Osteocyte (in vitro differentiated cells): ENCODE data around the gene PPP1R14B. TPM values are rescaled to one million over a fixed set of nuclear protein-coding genes. Genes with fewer than 3 reads are reported as not detected.
A peak's percentile ranks its signal among the peaks of the same experiment; 100 is the strongest.

Experiments used
- DNase-seq: peaks from one replicate; pipeline ENCODE4 v3.0.0; 2021; ENCODE audit warnings: mixed read lengths; ENCODE audit not compliant: unreplicated experiment; ENCODE audit errors: extremely low spot score
- H3K27ac Mint-ChIP-seq: one replicate; pipeline ENCODE4 v1.8.0; 2021; ENCODE audit warnings: mild to moderate bottlenecking, mixed read lengths; ENCODE audit not compliant: unreplicated experiment
- H3K27me3 Mint-ChIP-seq: one replicate; pipeline ENCODE4 v1.8.0; 2021; ENCODE audit warnings: mixed read lengths; ENCODE audit not compliant: unreplicated experiment
- H3K36me3 Mint-ChIP-seq: one replicate; pipeline ENCODE4 v1.8.0; 2021; ENCODE audit warnings: mixed read lengths; ENCODE audit not compliant: unreplicated experiment
- H3K4me1 Mint-ChIP-seq: one replicate; pipeline ENCODE4 v1.8.0; 2021; ENCODE audit warnings: mixed read lengths; ENCODE audit not compliant: unreplicated experiment
- H3K4me3 Mint-ChIP-seq: one replicate; pipeline ENCODE4 v1.8.0; 2021; ENCODE audit warnings: mild to moderate bottlenecking, moderate library complexity, mixed read lengths; ENCODE audit not compliant: unreplicated experiment
- H3K9me3 Mint-ChIP-seq: one replicate; pipeline ENCODE4 v1.8.0; 2021; ENCODE audit warnings: mixed read lengths; ENCODE audit not compliant: unreplicated experiment
- CTCF ChIP-seq: fragments of 200-600 bp; sonication (generic); IDR thresholded peaks from 2 replicates; pipeline ENCODE4 v1.5.0; 2021; ENCODE audit warnings: antibody characterized with exemption, mild to moderate bottlenecking, moderate library complexity
- total RNA-seq: library from RNA; stranded (reverse); gene quantifications from 2 replicates; pipeline ENCODE4 v1.2.1, GENCODE V29; 2021

PPP1R14B gene
- total RNA-seq, 1 donor from 2014 or later: 270 TPM

GRCh38 chr11:64284962-64285884, 38.5 kb upstream of the PPP1R14B start, which contains the start of gene GPR137:
Gene GPR137, plus strand, starts transcription at chr11:64285848. Its CDS starts 677 bp downstream, at chr11:64286525.
- H3K27me3 Mint-ChIP-seq: no peaks in the 10 kb centered on the region
- H3K4me3 Mint-ChIP-seq: peak within 1 kb of the TSS; percentile 82
- peaks cover 23% of the 10 kb centered on the region for H3K4me1 Mint-ChIP-seq
- no peak for TF ChIP-seq CTCF
- H3K9me3 Mint-ChIP-seq: no peaks in the 10 kb centered on the region
- peak; percentile 95 for DNase-seq
- peaks cover 10% of the 10 kb centered on the region for H3K36me3 Mint-ChIP-seq
- peak within 1 kb of the TSS; percentile 88 for H3K27ac Mint-ChIP-seq

GRCh38 chr11:64284048-64284961, 37.6 kb upstream of the PPP1R14B start, which contains the start of gene BAD:
Gene BAD, minus strand, starts transcription at chr11:64284665. Its CDS starts 297 bp downstream, at chr11:64284368.
- Mint-ChIP-seq H3K4me3 (peak within 1 kb of the TSS; percentile 82), H3K27ac (peak within 1 kb of the TSS; percentile 88), H3K9me3 (no peaks in the 10 kb centered on the region), H3K27me3 (no peaks in the 10 kb centered on the region), H3K4me1 (peaks cover 23% of the 10 kb centered on the region), H3K36me3 (peaks cover 13% of the 10 kb centered on the region)
- TF ChIP-seq CTCF: no peak
- DNase-seq: peak; percentile 96

- Mint-ChIP-seq H3K27me3 (no peaks in the 10 kb centered on the region), H3K4me3 (peak overlapping the region; percentile 80), H3K36me3 (peaks cover 17% of the 10 kb centered on the region), H3K27ac (peak overlapping the region; percentile 40), H3K4me1 (peaks cover 23% of the 10 kb centered on the region), H3K9me3 (no peaks in the 10 kb centered on the region)
- no peak for DNase-seq
- TF ChIP-seq CTCF: no peak
These were observed 36.3 kb upstream of the PPP1R14B start for GRCh38 chr11:64283092-64283491.

GRCh38 chr11:64281957-64282770, 35.4 kb upstream of the PPP1R14B start:
- TF ChIP-seq CTCF: no peak
- Mint-ChIP-seq H3K9me3 (no peaks in the 10 kb centered on the region), H3K27me3 (no peaks in the 10 kb centered on the region), H3K36me3 (peaks cover 17% of the 10 kb centered on the region), H3K27ac (no peak overlapping the region), H3K4me1 (peaks cover 24% of the 10 kb centered on the region), H3K4me3 (no peak overlapping the region)
- no peak for DNase-seq
